Fibroblast of pulmonary artery (primary cell): ENCODE measurements around the gene TAC4.

Experiments
- DNase-seq: peaks from one replicate; pipeline ENCODE4 v3.0.0-alpha.2; 2010; ENCODE audit warnings: low read depth
- H3K4me3 ChIP-seq: replicated peaks from 2 replicates; pipeline ENCODE4 v1.5.1; 2011; ENCODE audit warnings: low read depth, mild to moderate bottlenecking, control low read depth, low read length, moderate library complexity
- CTCF ChIP-seq: IDR thresholded peaks from 2 replicates; pipeline ENCODE4 v1.5.1; 2011; ENCODE audit warnings: mild to moderate bottlenecking, control low read depth, low read length, inconsistent platforms; ENCODE audit errors: missing control alignments

The TAC4 gene

GRCh38 chr17:49873926-49874325, 26.1 kb upstream of the TAC4 start:
- no peak for DNase-seq
- H3K4me3 ChIP-seq: no peak overlapping the region
- TF ChIP-seq CTCF: no peak

- DNase-seq: no peak
- no peak overlapping the region for H3K4me3 ChIP-seq
- no peak for TF ChIP-seq CTCF
These were observed 25.6 kb upstream of the TAC4 start for GRCh38 chr17:49873466-49873865.

GRCh38 chr17:49872754-49873377, 25.0 kb upstream of the TAC4 start:
- TF ChIP-seq CTCF: no peak
- H3K4me3 ChIP-seq: no peak overlapping the region
- DNase-seq: no peak

- H3K4me3 ChIP-seq: no peak overlapping the region
- DNase-seq: no peak
- no peak for TF ChIP-seq CTCF
These were observed 23.3 kb upstream of the TAC4 start for GRCh38 chr17:49871211-49871610.

- no peak for TF ChIP-seq CTCF
- H3K4me3 ChIP-seq: no peak overlapping the region
These were observed 22.4 kb upstream of the TAC4 start for GRCh38 chr17:49870298-49870697.

GRCh38 chr17:49869038-49869374, 21.1 kb upstream of the TAC4 start:
- no peak for TF ChIP-seq CTCF
- no peak for DNase-seq
- no peak overlapping the region for H3K4me3 ChIP-seq

More at GRCh38 chr17:49870298-49870697, 22.4 kb upstream of the TAC4 start:
- DNase-seq: no peak

GRCh38 chr17:49866882-49867413, 19.1 kb upstream of the TAC4 start:
- H3K4me3 ChIP-seq: no peak overlapping the region
- TF ChIP-seq CTCF: no peak
- no peak for DNase-seq
